SU-DHL-6 (cell line): ENCODE data around the gene MAMSTR.

Experiments used
- CTCF ChIP-seq: fragments of 200-600 bp; sonication (generic); IDR thresholded peaks from one replicate; pipeline ENCODE4 v1.5.1; 2017; ENCODE audit warnings: antibody characterized with exemption, mild to moderate bottlenecking, low read length, moderate library complexity; ENCODE audit not compliant: insufficient read depth, poor library complexity, severe bottlenecking
- EZH2phosphoT487 ChIP-seq: fragments of 200-600 bp; sonication (generic), shearing (Covaris generic); conservative IDR thresholded peaks from 2 replicates; pipeline ENCODE4 v1.6.1; 2018; ENCODE audit warnings: mild to moderate bottlenecking, antibody characterized with exemption, low read length, moderate library complexity, mixed read lengths

- TF ChIP-seq CTCF: no peak
- no peak for TF ChIP-seq EZH2phosphoT487
Observed at GRCh38 chr19:48670699-48671445, 48.7 kb downstream of the MAMSTR start.
